Gastrocnemius medialis (tissue), 4 donors: ENCODE data around the gene CLIP2.

Experiments used
- CTCF ChIP-seq, 5 experiments: fragments of 450-650 bp in 3 of 5; fragments of 200-600 bp in 2 of 5; sonication (generic) in 2 of 5; IDR thresholded peaks in 4 of 5; conservative IDR thresholded peaks in 1 of 5; 1 replicate in 4 of 5; 2 replicates in 1 of 5; pipeline ENCODE4 v1.5.1; 2016 to 2019; ENCODE audit warnings: antibody characterized with exemption in 5 of 5, mild to moderate bottlenecking in 3 of 5, moderate library complexity in 3 of 5
- POLR2A ChIP-seq, 2 donors: fragments of 450-650 bp; IDR thresholded peaks; one replicate each; pipeline ENCODE4 v1.6.1; 2017; ENCODE audit warnings: antibody characterized with exemption in 2 of 2, mild to moderate bottlenecking in 2 of 2, moderate library complexity in 2 of 2

GRCh38 chr7:74325210-74325565 is 36.0 kb downstream of the CLIP2 start:
- no peak for TF ChIP-seq CTCF (IDR thresholded peaks at IDR 0.05 in 4 of 5, conservative IDR thresholded peaks at IDR 0.05 in 1 of 5)
- no peak for TF ChIP-seq POLR2A (IDR thresholded peaks at IDR 0.05)
